Right atrium auricular region (tissue), 2 donors: ENCODE data around the gene HLA-G. TPM values are rescaled to one million over a fixed set of nuclear protein-coding genes. Genes with fewer than 3 reads are reported as not detected.
"Not testable (repeated sequence)": the region's sequence is repeated elsewhere in the genome, so short reads cannot be mapped to it uniquely, and the experiment has no call there.

Source experiments
- DNase-seq: peaks from one replicate; pipeline ENCODE4 v3.0.0-alpha.2; 2019; ENCODE audit warnings: low spot score
- H3K27ac ChIP-seq, 2 donors: fragments of 200-600 bp; sonication (generic); 1 replicate in 1 of 2; 2 replicates in 1 of 2; pipeline ENCODE4 v1.5.1; 2016 to 2019
- H3K27me3 ChIP-seq, 2 donors: fragments of 200-600 bp; sonication (generic); one replicate each; pipeline versions ENCODE4 v1.5.1 to v1.6.0; 2017 to 2019
- H3K36me3 ChIP-seq: fragments of 200-600 bp; sonication (generic); one replicate; pipeline ENCODE4 v1.5.1; 2016
- H3K4me1 ChIP-seq, 2 donors: fragments of 200-600 bp; sonication (generic); one replicate each; pipeline versions ENCODE4 v1.5.1 to v1.6.0; 2017 to 2019
- H3K4me3 ChIP-seq, 2 donors: fragments of 200-600 bp; sonication (generic); 1 replicate in 1 of 2; 2 replicates in 1 of 2; pipeline ENCODE4 v1.5.1; 2017 to 2019; ENCODE audit warnings: mild to moderate bottlenecking in 1 of 2, moderate library complexity in 1 of 2
- H3K9me3 ChIP-seq, 2 donors: fragments of 200-600 bp; sonication (generic); one replicate each; pipeline ENCODE4 v1.5.1; 2019
- CTCF ChIP-seq, 2 donors: fragments of 200-600 bp; sonication (generic); IDR thresholded peaks; one replicate each; pipeline ENCODE4 v1.5.1; 2019; ENCODE audit warnings: antibody characterized with exemption in 2 of 2
- total RNA-seq, 2 donors: library from RNA; depleted of rRNA; stranded (reverse); fragments of >200 nt; gene quantifications; one replicate each; pipeline ENCODE4 v1.1.0, GENCODE V29; 2016

HLA-G gene
- total RNA-seq = not detected

DNA sequence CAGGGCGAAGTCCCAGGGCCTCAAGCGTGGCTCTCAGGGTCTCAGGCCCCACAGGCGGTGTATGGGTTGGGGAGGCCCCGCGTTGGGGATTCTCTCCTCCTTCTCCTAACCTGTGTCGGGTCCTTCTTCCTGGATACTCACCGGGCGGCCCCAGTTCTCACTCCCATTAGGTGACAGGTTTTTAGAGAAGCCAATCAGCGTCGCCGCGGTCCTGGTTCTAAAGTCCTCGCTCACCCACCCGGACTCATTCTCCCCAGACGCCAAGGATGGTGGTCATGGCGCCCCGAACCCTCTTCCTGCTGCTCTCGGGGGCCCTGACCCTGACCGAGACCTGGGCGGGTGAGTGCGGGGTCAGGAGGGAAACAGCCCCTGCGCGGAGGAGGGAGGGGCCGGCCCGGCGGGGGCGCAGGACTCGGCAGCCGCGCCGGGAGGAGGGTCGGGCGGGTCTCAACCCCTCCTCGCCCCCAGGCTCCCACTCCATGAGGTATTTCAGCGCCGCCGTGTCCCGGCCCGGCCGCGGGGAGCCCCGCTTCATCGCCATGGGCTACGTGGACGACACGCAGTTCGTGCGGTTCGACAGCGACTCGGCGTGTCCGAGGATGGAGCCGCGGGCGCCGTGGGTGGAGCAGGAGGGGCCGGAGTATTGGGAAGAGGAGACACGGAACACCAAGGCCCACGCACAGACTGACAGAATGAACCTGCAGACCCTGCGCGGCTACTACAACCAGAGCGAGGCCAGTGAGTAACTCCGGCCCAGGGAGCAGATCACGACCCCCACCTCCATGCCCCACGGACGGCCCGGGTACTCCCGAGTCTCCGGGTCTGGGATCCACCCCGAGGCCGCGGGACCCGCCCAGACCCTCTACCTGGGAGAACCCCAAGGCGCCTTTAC lies at the start of gene HLA-G:
Gene HLA-G (plus strand): TSS at position 247 of the 892 bp plus-strand sequence. CDS start 20 bp downstream, at position 267.
- Histone ChIP-seq H3K4me1 (peaks cover 0 to 13% of the 10 kb centered on the region in 2 donors), H3K36me3 (no peaks in the 10 kb centered on the region), H3K27me3 (peaks cover 6% of the 10 kb centered on the region in 2 donors), H3K9me3 (no peaks in the 10 kb centered on the region), H3K27ac (no peak within 1 kb of the TSS), H3K4me3 (peak within 1 kb of the TSS; percentile 3 to 41)
- TF ChIP-seq CTCF (IDR thresholded peaks at IDR 0.05) = no peak
- no peak for DNase-seq

DNA sequence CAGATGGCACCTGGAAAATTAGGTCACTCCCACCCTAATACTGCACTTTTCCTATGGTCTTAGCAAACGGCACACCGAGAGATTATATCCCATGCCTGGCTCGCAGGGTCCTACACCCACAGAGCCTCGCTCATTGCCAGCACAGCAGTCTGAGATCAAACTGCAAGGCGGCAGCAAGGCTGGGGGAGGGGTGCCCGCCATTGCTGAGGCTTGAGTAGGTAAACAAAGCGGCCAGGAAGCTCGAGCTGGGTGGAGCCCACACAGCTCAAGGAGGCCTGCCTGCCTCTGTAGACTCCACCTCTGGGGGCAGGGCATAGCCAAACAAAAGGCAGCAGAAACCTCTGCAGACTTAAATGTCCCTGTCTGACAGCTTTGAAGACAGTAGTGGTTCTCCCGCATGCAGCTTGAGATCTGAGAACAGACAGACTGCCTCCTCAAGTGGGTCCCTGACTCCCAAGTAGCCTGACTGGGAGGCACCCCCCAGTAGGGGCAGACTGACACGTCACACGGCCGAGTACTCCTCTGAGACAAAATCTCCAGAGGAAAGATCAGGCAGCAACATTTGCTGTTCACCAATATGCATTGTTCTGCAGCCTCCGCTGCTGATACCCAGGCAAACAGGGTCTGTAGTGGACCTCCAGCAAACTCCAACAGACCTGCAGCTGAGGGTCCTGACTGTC lies 47.5 kb upstream of the HLA-G start:
- H3K9me3 ChIP-seq, H3K27ac ChIP-seq, H3K4me3 ChIP-seq, H3K4me1 ChIP-seq, H3K36me3 ChIP-seq, DNase-seq, H3K27me3 ChIP-seq: not testable (repeated sequence)

DNA sequence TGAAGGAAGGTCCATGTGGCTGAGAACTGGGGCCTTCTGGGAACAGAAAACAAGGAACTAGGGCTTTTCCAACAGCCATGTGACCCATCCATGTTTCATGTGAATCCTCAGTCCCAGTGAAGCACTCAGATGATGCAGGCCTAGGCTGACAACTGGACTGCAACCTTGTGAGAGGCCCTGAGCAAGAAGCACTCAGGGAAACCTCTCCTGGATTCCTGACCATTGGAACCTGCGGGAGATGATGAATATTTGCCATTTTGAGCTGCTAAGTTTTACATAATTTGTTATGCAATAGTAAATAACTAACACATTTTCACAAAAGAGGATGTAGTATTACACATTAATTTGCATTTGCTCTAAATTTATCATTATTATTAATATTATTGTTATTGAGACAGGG lies 38.4 kb upstream of the HLA-G start:
- no peak for TF ChIP-seq CTCF (IDR thresholded peaks at IDR 0.05)

DNA sequence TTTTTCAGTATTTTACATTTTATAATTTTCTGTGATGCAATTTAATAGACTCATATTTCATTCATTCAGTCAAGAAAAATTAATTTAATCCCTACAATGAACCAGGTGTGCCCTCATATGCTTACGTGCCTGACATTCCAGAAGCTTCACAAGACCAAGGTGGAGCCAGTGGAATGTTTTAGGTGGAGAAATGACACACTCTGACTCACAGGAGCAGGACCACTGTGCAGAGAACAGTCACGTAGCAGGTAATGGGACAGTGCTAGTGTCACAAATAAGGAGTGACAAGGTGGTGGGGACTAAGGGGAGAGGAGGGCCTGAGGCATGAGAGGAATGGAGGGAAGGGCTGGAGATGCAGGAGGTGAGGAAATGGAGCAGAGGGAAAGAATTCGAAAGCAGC lies 37.0 kb upstream of the HLA-G start:
- Histone ChIP-seq H3K27ac (no peak overlapping the region), H3K4me3 (no peak overlapping the region), H3K36me3 (no peaks in the 10 kb centered on the region), H3K27me3 (no peaks in the 10 kb centered on the region), H3K9me3 (no peaks in the 10 kb centered on the region), H3K4me1 (peaks cover 0 to 23% of the 10 kb centered on the region in 2 donors)
- no peak for TF ChIP-seq CTCF (IDR thresholded peaks at IDR 0.05)
- no peak for DNase-seq

More for the DNA sequence above, 38.4 kb upstream of the HLA-G start:
- H3K9me3 ChIP-seq = no peaks in the 10 kb centered on the region
- DNase-seq = no peak
- H3K27me3 ChIP-seq = no peaks in the 10 kb centered on the region
- H3K4me1 ChIP-seq = peaks cover 0 to 23% of the 10 kb centered on the region in 2 donors
- H3K36me3 ChIP-seq = no peaks in the 10 kb centered on the region
- no peak overlapping the region for H3K27ac ChIP-seq
- no peak overlapping the region for H3K4me3 ChIP-seq

DNA sequence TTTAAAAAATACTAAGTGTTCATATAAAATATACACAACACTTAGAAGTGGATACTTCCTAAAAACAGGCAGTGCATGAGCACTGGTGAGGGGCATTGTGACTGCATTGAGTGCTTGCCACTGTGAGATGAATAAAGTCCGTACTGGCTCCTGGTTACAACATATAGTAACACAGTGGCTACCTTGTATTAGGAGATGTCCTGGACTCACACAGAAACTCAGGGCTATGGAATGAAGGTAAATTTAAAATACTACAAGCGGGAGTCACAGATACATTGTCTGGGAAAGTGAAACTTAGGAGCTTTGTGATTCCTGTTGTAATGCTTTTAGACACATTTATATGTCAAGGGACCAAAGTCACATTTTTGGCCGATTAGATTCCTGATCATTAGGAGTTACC lies 36.5 kb upstream of the HLA-G start:
- Histone ChIP-seq H3K4me1 (peaks cover 0 to 23% of the 10 kb centered on the region in 2 donors), H3K27ac (no peak overlapping the region), H3K4me3 (no peak overlapping the region), H3K27me3 (no peaks in the 10 kb centered on the region), H3K36me3 (no peaks in the 10 kb centered on the region), H3K9me3 (no peaks in the 10 kb centered on the region)
- TF ChIP-seq CTCF (IDR thresholded peaks at IDR 0.05) = no peak
- DNase-seq = no peak

DNA sequence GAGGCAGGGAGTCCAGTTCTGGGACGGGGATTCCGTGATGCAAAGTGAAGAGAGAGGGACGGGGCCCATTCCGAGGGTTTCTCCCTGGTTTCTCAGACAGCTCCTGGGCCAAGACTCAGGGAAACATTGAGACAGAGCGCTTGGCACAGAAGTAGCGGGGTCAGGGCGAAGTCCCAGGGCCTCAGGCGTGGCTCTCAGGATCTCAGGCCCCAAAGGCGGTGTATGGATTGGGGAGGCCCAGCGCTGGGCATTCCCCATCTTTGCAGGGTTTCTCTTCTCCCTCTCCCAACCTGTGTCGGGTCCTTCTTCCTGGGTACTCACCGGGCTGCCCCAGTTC lies 35.9 kb upstream of the HLA-G start:
- no peak for DNase-seq

More for the DNA sequence above, 35.9 kb upstream of the HLA-G start:
- Histone ChIP-seq H3K9me3 (no peaks in the 10 kb centered on the region), H3K36me3 (no peaks in the 10 kb centered on the region), H3K4me1 (peaks cover 0 to 23% of the 10 kb centered on the region in 2 donors), H3K27ac (peak overlapping the region; percentile 12 to 63), H3K4me3 (peak overlapping the region; percentile 60 to 62), H3K27me3 (no peaks in the 10 kb centered on the region)
- no peak for TF ChIP-seq CTCF (IDR thresholded peaks at IDR 0.05)
